HepG2 (cell line): ENCODE results near the gene PLXNB2. TPM values are rescaled to one million over a fixed set of nuclear protein-coding genes. Genes with fewer than 3 reads are reported as not detected.

Experiments
- ARID2 ChIP-seq: sonication (generic); formaldehyde crosslinking; IDR thresholded peaks from 2 replicates; pipeline ENCODE4 v1.8.1; 2022; ENCODE audit warnings: mild to moderate bottlenecking, missing genetic modification reagents, borderline replicate concordance
- BCL6 ChIP-seq: IDR thresholded peaks from 2 replicates; pipeline ENCODE4 v1.6.1; 2016; ENCODE audit warnings: missing genetic modification reagents, missing compliant biosample characterization
- BRD4 ChIP-seq: sonication (generic); formaldehyde crosslinking; IDR thresholded peaks from 2 replicates; pipeline ENCODE4 v1.4.0; 2020; ENCODE audit warnings: missing genetic modification reagents
- CCAR2 ChIP-seq: fragments of 200-400 bp; formaldehyde crosslinking; optimal IDR thresholded peaks from 2 replicates; pipeline ENCODE3; 2018; ENCODE audit warnings: low read depth, mild to moderate bottlenecking, low read length, moderate library complexity
- DNMT1 ChIP-seq: sonication (generic); formaldehyde crosslinking; IDR thresholded peaks from 2 replicates; pipeline ENCODE4 v1.5.1; 2020; ENCODE audit warnings: mild to moderate bottlenecking, missing genetic modification reagents
- FOSL1 ChIP-seq: sonication (generic); formaldehyde crosslinking; IDR thresholded peaks from 2 replicates; pipeline ENCODE4 v1.9.0; 2021; ENCODE audit warnings: missing genetic modification reagents, borderline replicate concordance
- IKZF1 ChIP-seq: fragments of 450-650 bp; IDR thresholded peaks from 2 replicates; pipeline ENCODE4 v1.7.1; 2016
- NFIC ChIP-seq: IDR thresholded peaks from 2 replicates; pipeline ENCODE4 v1.6.1; 2012; ENCODE audit warnings: mild to moderate bottlenecking, low read length, inconsistent platforms
- SP2 ChIP-seq: sonication (generic); formaldehyde crosslinking; IDR thresholded peaks from 2 replicates; pipeline ENCODE4 v1.5.1; 2020; ENCODE audit warnings: mild to moderate bottlenecking, missing genetic modification reagents
- ZNF382 ChIP-seq: sonication (generic); formaldehyde crosslinking; IDR thresholded peaks from 2 replicates; pipeline ENCODE4 v1.5.0; 2020; ENCODE audit warnings: missing genetic modification reagents, mild to moderate bottlenecking, borderline replicate concordance
- ZNF44 ChIP-seq: sonication (generic); formaldehyde crosslinking; IDR thresholded peaks from 2 replicates; pipeline ENCODE4 v1.5.1; 2020; ENCODE audit warnings: mild to moderate bottlenecking, missing genetic modification reagents
- ZNF569 ChIP-seq: sonication (generic); formaldehyde crosslinking; IDR thresholded peaks from 2 replicates; pipeline ENCODE4 v1.5.0; 2020; ENCODE audit warnings: mild to moderate bottlenecking, missing genetic modification reagents, moderate library complexity, borderline replicate concordance
- ZNF597 ChIP-seq: sonication (generic); formaldehyde crosslinking; IDR thresholded peaks from 2 replicates; pipeline ENCODE4 v1.5.0; 2020; ENCODE audit warnings: missing genetic modification reagents
- ZXDC ChIP-seq: sonication (generic); formaldehyde crosslinking; IDR thresholded peaks from 2 replicates; pipeline ENCODE4 v1.5.0; 2020; ENCODE audit warnings: mild to moderate bottlenecking, missing genetic modification reagents
- polyA plus RNA-seq, 8 experiments: library from polyadenylated mRNA; depleted of rRNA in 3 of 8; stranded (reverse) in 7 of 8; unstranded in 1 of 8; fragments of >200 nt; fragmentation: Illumina TruSeq in 4 of 8; extraction: Trizol in 4 of 8; gene quantifications; 2 replicates each; pipeline versions ENCODE4 v1.2.1 to v1.2.3, GENCODE V29; 2011 to 2016; ENCODE audit warnings: low read depth in 4 of 8, missing spikeins in 1 of 8, mixed read lengths in 1 of 8; ENCODE audit not compliant: insufficient read depth in 1 of 8
- total RNA-seq, 5 experiments: library from RNA; depleted of rRNA; stranded (reverse); fragments of >200 nt; fragmentation: Illumina TruSeq; extraction: Trizol; gene quantifications; 2 replicates each; pipeline ENCODE4 v1.2.3, GENCODE V29; 2016; ENCODE audit warnings: low read depth in 1 of 5
- TF ChIP-seq, protein P1 (sequence below): sonication (generic); formaldehyde crosslinking; IDR thresholded peaks from 2 replicates; pipeline ENCODE4 v1.5.0; 2020; ENCODE audit warnings: mild to moderate bottlenecking, missing genetic modification reagents, borderline replicate concordance
- TF ChIP-seq, protein P2 (sequence below): IDR thresholded peaks from 2 replicates; pipeline ENCODE4 v1.6.1; 2016; ENCODE audit warnings: low read depth, control low read depth

Gene PLXNB2
- total and polyA plus RNA-seq, 2 of the 13 experiments (the other 11 are each of a cell fraction or from before 2014, with no cell fraction given) = 32.6 to 68.9 TPM

DNA sequence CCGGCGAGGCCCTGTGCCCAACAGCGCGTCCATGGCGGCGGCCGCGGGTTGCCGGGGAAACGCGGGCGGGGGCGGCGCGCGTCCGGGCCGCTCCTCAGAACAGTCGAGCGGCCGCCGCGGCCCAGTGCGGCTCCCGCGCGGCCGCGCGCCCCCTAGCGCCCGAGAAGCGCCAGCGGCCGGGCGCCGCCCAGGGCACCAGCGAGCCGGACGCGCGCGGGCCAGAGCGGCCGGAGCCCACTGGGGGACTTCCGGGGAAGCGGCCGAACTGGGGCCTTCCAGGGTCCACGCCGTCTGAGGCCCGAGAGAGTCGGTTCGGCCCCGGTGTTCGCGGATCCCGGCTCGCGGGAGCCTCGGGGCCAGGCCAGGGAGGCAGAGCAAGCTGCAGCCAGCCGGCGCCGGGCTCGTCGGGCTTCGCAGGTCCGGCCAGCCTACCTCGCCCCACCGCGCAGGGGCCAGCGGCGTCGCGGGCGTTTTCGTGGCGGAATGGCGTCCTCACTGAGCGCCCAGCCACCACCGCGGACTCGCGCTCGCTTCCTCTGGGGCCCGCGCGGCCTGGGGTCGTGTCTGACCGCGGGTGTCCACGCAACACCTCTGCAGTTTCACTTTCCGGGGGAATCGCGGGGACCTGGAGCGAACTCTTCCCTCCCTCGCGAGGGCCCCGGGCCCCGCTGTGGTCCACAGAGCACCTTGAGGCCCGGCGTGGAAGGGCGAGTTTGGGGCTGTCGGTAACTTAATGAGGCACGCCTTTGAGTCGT is 19.7 kb upstream of the PLXNB2 start, which contains the start of gene DENND6B (continued):
- no peak for TF ChIP-seq ZXDC (CRISPR knock-in tag)
- TF ChIP-seq ZNF44 = no peak
- TF ChIP-seq BCL6 (CRISPR knock-in tag) = no peak
- TF ChIP-seq SP2 (CRISPR knock-in tag) = no peak
- TF ChIP-seq BRD4 (CRISPR knock-in tag) = peak; percentile 88; the same call in 1 of the 2 replicates
- TF ChIP-seq, protein P1, sequence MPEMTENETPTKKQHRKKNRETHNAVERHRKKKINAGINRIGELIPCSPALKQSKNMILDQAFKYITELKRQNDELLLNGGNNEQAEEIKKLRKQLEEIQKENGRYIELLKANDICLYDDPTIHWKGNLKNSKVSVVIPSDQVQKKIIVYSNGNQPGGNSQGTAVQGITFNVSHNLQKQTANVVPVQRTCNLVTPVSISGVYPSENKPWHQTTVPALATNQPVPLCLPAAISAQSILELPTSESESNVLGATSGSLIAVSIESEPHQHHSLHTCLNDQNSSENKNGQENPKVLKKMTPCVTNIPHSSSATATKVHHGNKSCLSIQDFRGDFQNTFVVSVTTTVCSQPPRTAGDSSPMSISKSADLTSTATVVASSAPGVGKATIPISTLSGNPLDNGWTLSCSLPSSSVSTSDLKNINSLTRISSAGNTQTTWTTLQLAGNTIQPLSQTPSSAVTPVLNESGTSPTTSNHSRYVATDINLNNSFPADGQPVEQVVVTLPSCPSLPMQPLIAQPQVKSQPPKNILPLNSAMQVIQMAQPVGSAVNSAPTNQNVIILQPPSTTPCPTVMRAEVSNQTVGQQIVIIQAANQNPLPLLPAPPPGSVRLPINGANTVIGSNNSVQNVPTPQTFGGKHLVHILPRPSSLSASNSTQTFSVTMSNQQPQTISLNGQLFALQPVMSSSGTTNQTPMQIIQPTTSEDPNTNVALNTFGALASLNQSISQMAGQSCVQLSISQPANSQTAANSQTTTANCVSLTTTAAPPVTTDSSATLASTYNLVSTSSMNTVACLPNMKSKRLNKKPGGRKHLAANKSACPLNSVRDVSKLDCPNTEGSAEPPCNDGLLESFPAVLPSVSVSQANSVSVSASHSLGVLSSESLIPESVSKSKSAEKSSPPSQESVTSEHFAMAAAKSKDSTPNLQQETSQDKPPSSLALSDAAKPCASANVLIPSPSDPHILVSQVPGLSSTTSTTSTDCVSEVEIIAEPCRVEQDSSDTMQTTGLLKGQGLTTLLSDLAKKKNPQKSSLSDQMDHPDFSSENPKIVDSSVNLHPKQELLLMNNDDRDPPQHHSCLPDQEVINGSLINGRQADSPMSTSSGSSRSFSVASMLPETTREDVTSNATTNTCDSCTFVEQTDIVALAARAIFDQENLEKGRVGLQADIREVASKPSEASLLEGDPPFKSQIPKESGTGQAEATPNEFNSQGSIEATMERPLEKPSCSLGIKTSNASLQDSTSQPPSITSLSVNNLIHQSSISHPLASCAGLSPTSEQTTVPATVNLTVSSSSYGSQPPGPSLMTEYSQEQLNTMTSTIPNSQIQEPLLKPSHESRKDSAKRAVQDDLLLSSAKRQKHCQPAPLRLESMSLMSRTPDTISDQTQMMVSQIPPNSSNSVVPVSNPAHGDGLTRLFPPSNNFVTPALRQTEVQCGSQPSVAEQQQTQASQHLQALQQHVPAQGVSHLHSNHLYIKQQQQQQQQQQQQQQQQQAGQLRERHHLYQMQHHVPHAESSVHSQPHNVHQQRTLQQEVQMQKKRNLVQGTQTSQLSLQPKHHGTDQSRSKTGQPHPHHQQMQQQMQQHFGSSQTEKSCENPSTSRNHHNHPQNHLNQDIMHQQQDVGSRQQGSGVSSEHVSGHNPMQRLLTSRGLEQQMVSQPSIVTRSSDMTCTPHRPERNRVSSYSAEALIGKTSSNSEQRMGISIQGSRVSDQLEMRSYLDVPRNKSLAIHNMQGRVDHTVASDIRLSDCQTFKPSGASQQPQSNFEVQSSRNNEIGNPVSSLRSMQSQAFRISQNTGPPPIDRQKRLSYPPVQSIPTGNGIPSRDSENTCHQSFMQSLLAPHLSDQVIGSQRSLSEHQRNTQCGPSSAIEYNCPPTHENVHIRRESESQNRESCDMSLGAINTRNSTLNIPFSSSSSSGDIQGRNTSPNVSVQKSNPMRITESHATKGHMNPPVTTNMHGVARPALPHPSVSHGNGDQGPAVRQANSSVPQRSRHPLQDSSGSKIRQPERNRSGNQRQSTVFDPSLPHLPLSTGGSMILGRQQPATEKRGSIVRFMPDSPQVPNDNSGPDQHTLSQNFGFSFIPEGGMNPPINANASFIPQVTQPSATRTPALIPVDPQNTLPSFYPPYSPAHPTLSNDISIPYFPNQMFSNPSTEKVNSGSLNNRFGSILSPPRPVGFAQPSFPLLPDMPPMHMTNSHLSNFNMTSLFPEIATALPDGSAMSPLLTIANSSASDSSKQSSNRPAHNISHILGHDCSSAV (CRISPR knock-in tag) = no peak
- no peak for TF ChIP-seq DNMT1 (CRISPR knock-in tag)
- 0 out of 2 replicates have a peak, but pooled peaks have one; percentile 11 for TF ChIP-seq ZNF597
- no peak for TF ChIP-seq ARID2
- TF ChIP-seq CCAR2 = no peak
- TF ChIP-seq ZNF382 (CRISPR knock-in tag) = no peak
- peak; percentile 37; the same call in 1 of the 2 replicates for TF ChIP-seq FOSL1 (CRISPR knock-in tag)
- TF ChIP-seq IKZF1 = no peak
- TF ChIP-seq, protein P2, sequence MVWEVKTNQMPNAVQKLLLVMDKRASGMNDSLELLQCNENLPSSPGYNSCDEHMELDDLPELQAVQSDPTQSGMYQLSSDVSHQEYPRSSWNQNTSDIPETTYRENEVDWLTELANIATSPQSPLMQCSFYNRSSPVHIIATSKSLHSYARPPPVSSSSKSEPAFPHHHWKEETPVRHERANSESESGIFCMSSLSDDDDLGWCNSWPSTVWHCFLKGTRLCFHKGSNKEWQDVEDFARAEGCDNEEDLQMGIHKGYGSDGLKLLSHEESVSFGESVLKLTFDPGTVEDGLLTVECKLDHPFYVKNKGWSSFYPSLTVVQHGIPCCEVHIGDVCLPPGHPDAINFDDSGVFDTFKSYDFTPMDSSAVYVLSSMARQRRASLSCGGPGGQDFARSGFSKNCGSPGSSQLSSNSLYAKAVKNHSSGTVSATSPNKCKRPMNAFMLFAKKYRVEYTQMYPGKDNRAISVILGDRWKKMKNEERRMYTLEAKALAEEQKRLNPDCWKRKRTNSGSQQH (CRISPR knock-in tag) = no peak
- TF ChIP-seq ZNF569 (CRISPR knock-in tag) = no peak
- TF ChIP-seq NFIC = no peak
